H9 (cell line): ENCODE results near the gene EPN3. TPM values are rescaled to one million over a fixed set of nuclear protein-coding genes. Genes with fewer than 3 reads are reported as not detected.

Source experiments
- DNase-seq: peaks from one replicate; pipeline ENCODE4 v3.0.0-alpha.2; 2017
- H2AFZ ChIP-seq: one replicate; pipeline ENCODE4 v1.6.1; 2013; ENCODE audit warnings: mild to moderate bottlenecking, low read length, control low read depth, moderate library complexity
- H2AK5ac ChIP-seq: 2 replicates; pipeline ENCODE4 v1.6.1; 2013; ENCODE audit warnings: low read length, control low read depth, mixed read lengths; ENCODE audit not compliant: insufficient read length
- H2BK120ac ChIP-seq: one replicate; pipeline ENCODE4 v1.6.1; 2013; ENCODE audit warnings: low read depth, mild to moderate bottlenecking, low read length, control low read depth, inconsistent platforms; ENCODE audit not compliant: poor library complexity, severe bottlenecking
- H2BK12ac ChIP-seq: 2 replicates; pipeline ENCODE4 v1.6.1; 2013; ENCODE audit warnings: low read length, control low read depth, mixed read lengths, low read depth; ENCODE audit not compliant: insufficient read length
- H2BK15ac ChIP-seq: 2 replicates; pipeline ENCODE4 v1.6.1; 2013; ENCODE audit warnings: low read depth, low read length, control low read depth
- H2BK20ac ChIP-seq: one replicate; pipeline ENCODE4 v1.6.1; 2013; ENCODE audit warnings: low read depth, mild to moderate bottlenecking, low read length, control low read depth, inconsistent platforms; ENCODE audit not compliant: poor library complexity, severe bottlenecking
- H2BK5ac ChIP-seq: 2 replicates; pipeline ENCODE4 v1.6.1; 2013; ENCODE audit warnings: low read length, control low read depth, mixed read lengths; ENCODE audit not compliant: insufficient read length
- H3K14ac ChIP-seq: 2 replicates; pipeline ENCODE4 v1.6.1; 2013; ENCODE audit warnings: low read length, control low read depth; ENCODE audit not compliant: insufficient read depth
- H3K18ac ChIP-seq: 2 replicates; pipeline ENCODE4 v1.6.1; 2013; ENCODE audit warnings: low read depth, mild to moderate bottlenecking, mixed read lengths, low read length, control low read depth; ENCODE audit not compliant: insufficient read length
- H3K23ac ChIP-seq: 2 replicates; pipeline ENCODE4 v1.6.1; 2013; ENCODE audit warnings: low read length, control low read depth, mixed read lengths, low read depth; ENCODE audit not compliant: insufficient read length
- H3K23me2 ChIP-seq: 2 replicates; pipeline ENCODE4 v1.6.1; 2013; ENCODE audit warnings: low read depth, mild to moderate bottlenecking, mixed read lengths, low read length, control low read depth; ENCODE audit not compliant: insufficient read length, poor library complexity, severe bottlenecking
- H3K27ac ChIP-seq: 2 replicates; pipeline ENCODE4 v1.5.1; 2013; ENCODE audit warnings: low read length, control low read depth, mixed read lengths, low read depth; ENCODE audit not compliant: insufficient read length
- H3K27me3 ChIP-seq: 2 replicates; pipeline ENCODE4 v1.6.1; 2013; ENCODE audit warnings: low read length, control low read depth, inconsistent platforms; ENCODE audit not compliant: insufficient read depth
- H3K4ac ChIP-seq: 2 replicates; pipeline ENCODE4 v1.6.1; 2013; ENCODE audit warnings: low read depth, mild to moderate bottlenecking, control low read depth, inconsistent platforms, low read length, moderate library complexity
- H3K4me1 ChIP-seq: 2 replicates; pipeline ENCODE4 v1.6.1; 2013; ENCODE audit warnings: low read length, control low read depth, inconsistent platforms; ENCODE audit not compliant: insufficient read depth
- H3K4me2 ChIP-seq: 2 replicates; pipeline ENCODE4 v1.6.1; 2013; ENCODE audit warnings: low read length, control low read depth, mixed read lengths; ENCODE audit not compliant: insufficient read length, insufficient read depth
- H3K56ac ChIP-seq: 2 replicates; pipeline ENCODE4 v1.6.1; 2013; ENCODE audit warnings: low read depth, mild to moderate bottlenecking, mixed read lengths, low read length, control low read depth; ENCODE audit not compliant: insufficient read length
- H3K79me1 ChIP-seq: 2 replicates; pipeline ENCODE4 v1.6.1; 2013; ENCODE audit warnings: low read depth, mild to moderate bottlenecking, moderate library complexity, low read length, control low read depth, inconsistent platforms; ENCODE audit not compliant: insufficient read depth, poor library complexity, severe bottlenecking
- H3K79me2 ChIP-seq: 2 replicates; pipeline ENCODE4 v1.6.1; 2013; ENCODE audit warnings: low read length, control low read depth, inconsistent platforms; ENCODE audit not compliant: insufficient read depth
- H3K9ac ChIP-seq: 2 replicates; pipeline ENCODE4 v1.6.1; 2013; ENCODE audit warnings: low read length, control low read depth, mixed read lengths; ENCODE audit not compliant: insufficient read length; ENCODE audit errors: extremely low read depth
- H3K9me3 ChIP-seq: one replicate; pipeline ENCODE4 v1.6.1; 2013; ENCODE audit warnings: low read depth, low read length, inconsistent platforms; ENCODE audit not compliant: control insufficient read depth
- H3T11ph ChIP-seq: one replicate; pipeline ENCODE4 v1.6.1; 2013; ENCODE audit warnings: mild to moderate bottlenecking, low read length, control low read depth, inconsistent platforms
- H4K20me1 ChIP-seq: one replicate; pipeline ENCODE4 v1.6.1; 2013; ENCODE audit not compliant: control insufficient read depth, insufficient read length, insufficient read depth
- H4K5ac ChIP-seq: 2 replicates; pipeline ENCODE4 v1.6.1; 2013; ENCODE audit warnings: low read depth, mild to moderate bottlenecking, mixed read lengths, low read length, control low read depth; ENCODE audit not compliant: insufficient read length
- H4K8ac ChIP-seq: replicated peaks from 2 replicates; pipeline ENCODE4 v1.6.1; 2013; ENCODE audit warnings: low read length, control low read depth, mixed read lengths, low read depth; ENCODE audit not compliant: insufficient read length
- H4K91ac ChIP-seq: 2 replicates; pipeline ENCODE4 v1.6.1; 2013; ENCODE audit warnings: low read depth, mild to moderate bottlenecking, moderate library complexity, mixed read lengths, low read length, control low read depth; ENCODE audit not compliant: insufficient read length
- H3K27ac Mint-ChIP-seq, 3 experiments: 2 replicates in 2 of 3; 3 replicates in 1 of 3; pipeline ENCODE4 v1.8.0; 2020 to 2021; ENCODE audit warnings: mixed read lengths in 3 of 3, mild to moderate bottlenecking in 1 of 3, moderate library complexity in 1 of 3
- H3K27me3 Mint-ChIP-seq: 2 replicates; pipeline ENCODE4 v1.8.0; 2021; ENCODE audit warnings: low read depth, mild to moderate bottlenecking, moderate library complexity, mixed read lengths
- H3K36me3 Mint-ChIP-seq, 3 experiments: 2 replicates in 2 of 3; 3 replicates in 1 of 3; pipeline ENCODE4 v1.8.0; 2020 to 2021; ENCODE audit warnings: low read depth in 3 of 3, mixed read lengths in 3 of 3; ENCODE audit not compliant: insufficient read depth in 1 of 3
- H3K4me1 Mint-ChIP-seq, 2 experiments: 2 replicates each; pipeline ENCODE4 v1.8.0; 2020; ENCODE audit warnings: mixed read lengths in 2 of 2
- H3K4me3 Mint-ChIP-seq, 2 experiments: 2 replicates in 1 of 2; 3 replicates in 1 of 2; pipeline ENCODE4 v1.8.0; 2020 to 2021; ENCODE audit warnings: mild to moderate bottlenecking in 2 of 2, mixed read lengths in 2 of 2, moderate library complexity in 1 of 2
- H3K9me3 Mint-ChIP-seq, 2 experiments: 2 replicates in 1 of 2; 3 replicates in 1 of 2; pipeline ENCODE4 v1.8.0; 2020; ENCODE audit warnings: mild to moderate bottlenecking in 2 of 2, mixed read lengths in 2 of 2, moderate library complexity in 1 of 2
- WGBS: extraction: QIAGEN DNeasy Blood & Tissue Kit; methylation state at CpG from one replicate; pipeline ENCODE4 v1.1.7; 2013; ENCODE audit warnings: missing lambda C conversion rate, low lambda C conversion rate, mixed read lengths; ENCODE audit not compliant: insufficient read length; ENCODE audit errors: extremely low coverage; 5-methylcytosine and 5-hydroxymethylcytosine counted together
- total RNA-seq: library from RNA; stranded (reverse); gene quantifications from 2 replicates; pipeline ENCODE4 v1.2.1, GENCODE V29; 2021
- TF ChIP-seq, protein P1 (sequence below): fragments of 200-600 bp; sonication (generic); conservative IDR thresholded peaks from 3 replicates; pipeline ENCODE4 v1.8.0; 2021; ENCODE audit warnings: antibody characterized with exemption, mild to moderate bottlenecking

Gene EPN3
- total RNA-seq, 1 experiment from 2014 or later, result 1.9 TPM

DNA sequence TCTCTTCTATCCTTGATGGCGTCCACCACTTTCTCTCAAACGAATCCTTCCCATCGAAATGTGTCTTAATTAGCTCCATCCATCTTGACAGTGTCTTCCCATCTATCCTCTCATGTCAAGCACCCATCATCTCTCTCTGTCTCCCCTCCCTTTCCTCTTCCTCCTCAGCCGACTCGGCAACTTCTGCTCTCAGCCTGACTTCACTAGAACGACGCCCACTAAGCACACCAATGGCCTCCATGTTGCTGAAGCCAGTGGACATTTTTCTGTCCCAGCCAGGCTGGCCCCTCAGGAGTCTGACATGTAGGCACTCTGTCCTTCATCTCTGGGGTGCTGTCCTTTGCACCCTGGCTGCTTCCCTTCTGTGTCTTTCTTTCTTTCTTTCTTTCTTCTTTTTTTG is 12.0 kb downstream of the EPN3 start:
- H2BK15ac ChIP-seq, result no peak overlapping the region
- H3T11ph ChIP-seq, result no peak overlapping the region
- no peak overlapping the region for H4K91ac ChIP-seq
- H3K23ac ChIP-seq, result no peak overlapping the region
- H3K79me2 ChIP-seq, result no peaks in the 10 kb centered on the region
- TF ChIP-seq, protein P1, sequence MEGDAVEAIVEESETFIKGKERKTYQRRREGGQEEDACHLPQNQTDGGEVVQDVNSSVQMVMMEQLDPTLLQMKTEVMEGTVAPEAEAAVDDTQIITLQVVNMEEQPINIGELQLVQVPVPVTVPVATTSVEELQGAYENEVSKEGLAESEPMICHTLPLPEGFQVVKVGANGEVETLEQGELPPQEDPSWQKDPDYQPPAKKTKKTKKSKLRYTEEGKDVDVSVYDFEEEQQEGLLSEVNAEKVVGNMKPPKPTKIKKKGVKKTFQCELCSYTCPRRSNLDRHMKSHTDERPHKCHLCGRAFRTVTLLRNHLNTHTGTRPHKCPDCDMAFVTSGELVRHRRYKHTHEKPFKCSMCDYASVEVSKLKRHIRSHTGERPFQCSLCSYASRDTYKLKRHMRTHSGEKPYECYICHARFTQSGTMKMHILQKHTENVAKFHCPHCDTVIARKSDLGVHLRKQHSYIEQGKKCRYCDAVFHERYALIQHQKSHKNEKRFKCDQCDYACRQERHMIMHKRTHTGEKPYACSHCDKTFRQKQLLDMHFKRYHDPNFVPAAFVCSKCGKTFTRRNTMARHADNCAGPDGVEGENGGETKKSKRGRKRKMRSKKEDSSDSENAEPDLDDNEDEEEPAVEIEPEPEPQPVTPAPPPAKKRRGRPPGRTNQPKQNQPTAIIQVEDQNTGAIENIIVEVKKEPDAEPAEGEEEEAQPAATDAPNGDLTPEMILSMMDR, result no peak
- peaks cover 2% of the 10 kb centered on the region; the same call in 1 of the 2 replicates for H3K4me1 ChIP-seq
- H3K9me3 ChIP-seq, result no peaks in the 10 kb centered on the region
- no peak overlapping the region for H3K9ac ChIP-seq
- H3K4me1 Mint-ChIP-seq, result peaks cover 31 to 34% of the 10 kb centered on the region in 2 experiments
- H3K27me3 Mint-ChIP-seq, result peaks cover 34% of the 10 kb centered on the region
- no peak overlapping the region for H2BK12ac ChIP-seq
- H3K79me1 ChIP-seq, result no peaks in the 10 kb centered on the region
- no peak overlapping the region for H3K27ac ChIP-seq
- no peak overlapping the region for H3K4me2 ChIP-seq
- H2BK120ac ChIP-seq, result no peak overlapping the region
- H3K27ac Mint-ChIP-seq, result no peak overlapping the region
- H3K36me3 Mint-ChIP-seq, result no peaks in the 10 kb centered on the region
- no peak overlapping the region for H4K5ac ChIP-seq
- H2BK20ac ChIP-seq, result no peak overlapping the region
- no peak for DNase-seq
- no peak overlapping the region for H2AK5ac ChIP-seq
- H3K9me3 Mint-ChIP-seq, result no peaks in the 10 kb centered on the region
- H3K23me2 ChIP-seq, result peaks cover 8% of the 10 kb centered on the region
- no peaks in the 10 kb centered on the region for H4K20me1 ChIP-seq
- no peak overlapping the region for H3K4ac ChIP-seq
- H3K56ac ChIP-seq, result no peak overlapping the region
- H4K8ac ChIP-seq, result no peak overlapping the region
- H3K18ac ChIP-seq, result no peak overlapping the region
- H3K4me3 Mint-ChIP-seq, result no peak overlapping the region
- H2AFZ ChIP-seq, result no peak overlapping the region
- H3K27me3 ChIP-seq, result no peaks in the 10 kb centered on the region; the same call in 1 of the 2 replicates
- H2BK5ac ChIP-seq, result no peak overlapping the region
- no CpG with 5 or more reads among the region's 7 CpGs for WGBS
- no peak overlapping the region for H3K14ac ChIP-seq
